GM23338 (cell line): ENCODE data around the gene FBXL17.

Experiments used
- EZH2 ChIP-seq: fragments of 200-600 bp; sonication (generic); IDR thresholded peaks from one replicate; pipeline ENCODE4 v1.8.0; 2017; ENCODE audit warnings: antibody characterized with exemption, mild to moderate bottlenecking, low read depth; ENCODE audit not compliant: unreplicated experiment
- NANOG ChIP-seq: IDR thresholded peaks from 2 replicates; pipeline ENCODE4 v1.6.1; 2016; ENCODE audit warnings: antibody characterized with exemption, borderline replicate concordance
- POLR2AphosphoS5 ChIP-seq: IDR thresholded peaks from 2 replicates; pipeline ENCODE4 v1.6.1; 2016; ENCODE audit warnings: antibody characterized with exemption, low read depth
- ZNF331 ChIP-seq: fragments of 250-450 bp; sonication (Bioruptor Pico); IDR thresholded peaks from 2 replicates; pipeline ENCODE4 v1.5.0; 2020; ENCODE audit warnings: low read depth, mild to moderate bottlenecking, moderate library complexity
- TF ChIP-seq, protein P1 (sequence below), 2 experiments: fragments of 200-600 bp in 1 of 2; sonication (generic) in 1 of 2; conservative IDR thresholded peaks; 2 replicates each; pipeline versions ENCODE4 v1.5.1 to v1.6.1; 2016 to 2017; ENCODE audit warnings: antibody characterized with exemption in 2 of 2, low read depth in 2 of 2, mild to moderate bottlenecking in 2 of 2, moderate library complexity in 1 of 2

- TF ChIP-seq, protein P1, sequence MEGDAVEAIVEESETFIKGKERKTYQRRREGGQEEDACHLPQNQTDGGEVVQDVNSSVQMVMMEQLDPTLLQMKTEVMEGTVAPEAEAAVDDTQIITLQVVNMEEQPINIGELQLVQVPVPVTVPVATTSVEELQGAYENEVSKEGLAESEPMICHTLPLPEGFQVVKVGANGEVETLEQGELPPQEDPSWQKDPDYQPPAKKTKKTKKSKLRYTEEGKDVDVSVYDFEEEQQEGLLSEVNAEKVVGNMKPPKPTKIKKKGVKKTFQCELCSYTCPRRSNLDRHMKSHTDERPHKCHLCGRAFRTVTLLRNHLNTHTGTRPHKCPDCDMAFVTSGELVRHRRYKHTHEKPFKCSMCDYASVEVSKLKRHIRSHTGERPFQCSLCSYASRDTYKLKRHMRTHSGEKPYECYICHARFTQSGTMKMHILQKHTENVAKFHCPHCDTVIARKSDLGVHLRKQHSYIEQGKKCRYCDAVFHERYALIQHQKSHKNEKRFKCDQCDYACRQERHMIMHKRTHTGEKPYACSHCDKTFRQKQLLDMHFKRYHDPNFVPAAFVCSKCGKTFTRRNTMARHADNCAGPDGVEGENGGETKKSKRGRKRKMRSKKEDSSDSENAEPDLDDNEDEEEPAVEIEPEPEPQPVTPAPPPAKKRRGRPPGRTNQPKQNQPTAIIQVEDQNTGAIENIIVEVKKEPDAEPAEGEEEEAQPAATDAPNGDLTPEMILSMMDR (conservative IDR thresholded peaks at IDR 0.05; ENCODE audit: low read depth in 2 of 2) = no peak
- TF ChIP-seq EZH2 = no peak
- TF ChIP-seq POLR2AphosphoS5 = no peak
- TF ChIP-seq NANOG = no peak
- TF ChIP-seq ZNF331 (CRISPR knock-in tag) = no peak
These were observed 563.9 kb downstream of the FBXL17 start for GRCh38 chr5:107817951-107818350.
